Lower leg skin (tissue), 4 donors: ENCODE results near the gene TLR1. TPM values are rescaled to one million over a fixed set of nuclear protein-coding genes. Genes with fewer than 3 reads are reported as not detected.
"Not testable (repeated sequence)": the region's sequence is repeated elsewhere in the genome, so short reads cannot be mapped to it uniquely, and the experiment has no call there.

Experiments
- DNase-seq, 2 donors: peaks; one replicate each; pipeline ENCODE4 v3.0.0-alpha.2; 2019; ENCODE audit warnings: low spot score in 2 of 2
- H3K4me3 ChIP-seq: fragments of 200-600 bp; sonication (generic); 2 replicates; pipeline ENCODE4 v1.5.1; 2017; ENCODE audit warnings: mild to moderate bottlenecking, low read depth; ENCODE audit not compliant: poor library complexity, severe bottlenecking
- CTCF ChIP-seq, 3 donors: fragments of 450-650 bp; IDR thresholded peaks; one replicate each; pipeline ENCODE4 v1.5.1; 2016; ENCODE audit warnings: antibody characterized with exemption in 3 of 3, mild to moderate bottlenecking in 3 of 3, moderate library complexity in 2 of 3
- POLR2A ChIP-seq, 2 donors: fragments of 450-650 bp; IDR thresholded peaks; one replicate each; pipeline ENCODE4 v1.6.1; 2016 to 2017; ENCODE audit warnings: antibody characterized with exemption in 2 of 2, mild to moderate bottlenecking in 1 of 2, moderate library complexity in 1 of 2
- WGBS, 2 donors: methylation state at CpG; one replicate each; pipeline ENCODE4 v1.1.5; 2018; 5-methylcytosine and 5-hydroxymethylcytosine counted together
- intact Hi-C: fragments of 100-400 bp; cut with DNase I; formaldehyde crosslinking; loops from one replicate; pipeline ENCODE4 v1.15.0; 2023; ENCODE audit warnings: low total_unique reads
- total RNA-seq, 4 donors: library from RNA; depleted of rRNA; stranded (reverse); fragments of >200 nt; gene quantifications; one replicate each; pipeline ENCODE4 v1.1.0, GENCODE V29; 2016

Gene TLR1
- total RNA-seq, 4 donors from 2014 or later: 4.4 to 10.9 (median 7.3) TPM

GRCh38 chr4:38768968-38769394 is 35.6 kb downstream of the TLR1 start:
- DNase-seq: no peak
- 51 to 52% methylated on average over 5 of the region's 5 CpGs for WGBS, 2 donors
- TF ChIP-seq CTCF (IDR thresholded peaks at IDR 0.05) (no peak), POLR2A (IDR thresholded peaks at IDR 0.05) (no peak)
- no peak overlapping the region for H3K4me3 ChIP-seq
- intact Hi-C loops: no loop called here

- intact Hi-C loops, DNase-seq, H3K4me3 ChIP-seq: not testable (repeated sequence)
- WGBS, 2 donors: 94 to 98% methylated on average over 2 of the region's 2 CpGs
These were observed 37.7 kb downstream of the TLR1 start for GRCh38 chr4:38766940-38767339.

- no peak for TF ChIP-seq CTCF (IDR thresholded peaks at IDR 0.05)
- TF ChIP-seq POLR2A (IDR thresholded peaks at IDR 0.05): no peak
- DNase-seq: no peak
- intact Hi-C loops: no loop called here
- no peak overlapping the region for H3K4me3 ChIP-seq
- 95% methylated on average over 3 of the region's 3 CpGs for WGBS, 2 donors
These were observed 39.2 kb downstream of the TLR1 start for GRCh38 chr4:38765382-38765781.

- intact Hi-C loops: no loop called here
- 73 to 75% methylated on average over 3 of the region's 3 CpGs for whole genome bisulfite sequencing, 2 donors
- H3K4me3 ChIP-seq: no peak overlapping the region
- DNase-seq: no peak
- no peak for TF ChIP-seq POLR2A (IDR thresholded peaks at IDR 0.05)
- TF ChIP-seq CTCF (IDR thresholded peaks at IDR 0.05): no peak
These were observed 40.3 kb downstream of the TLR1 start for GRCh38 chr4:38764277-38764676.

- no peak for TF ChIP-seq POLR2A (IDR thresholded peaks at IDR 0.05)
- no peak for TF ChIP-seq CTCF (IDR thresholded peaks at IDR 0.05)
- intact Hi-C loops: no loop called here
- 90 to 93% methylated on average over 14 of the region's 14 CpGs for WGBS, 2 donors
These were observed 42.0 kb downstream of the TLR1 start for GRCh38 chr4:38762560-38762959.

GRCh38 chr4:38759790-38760122 is 44.8 kb downstream of the TLR1 start:
- DNase-seq: no peak
- H3K4me3 ChIP-seq: no peak overlapping the region
- intact Hi-C loops: no loop called here
- 85 to 98% methylated on average over 1 of the region's 1 CpG for WGBS, 2 donors
- TF ChIP-seq CTCF (IDR thresholded peaks at IDR 0.05) (no peak), POLR2A (IDR thresholded peaks at IDR 0.05) (no peak)

More at GRCh38 chr4:38762560-38762959, 42.0 kb downstream of the TLR1 start:
- no peak overlapping the region for H3K4me3 ChIP-seq
- no peak for DNase-seq
